UCSD-AML1 (cell line): ENCODE data around the gene KIFC1.
A peak's percentile ranks its signal among the peaks of the same experiment; 100 is the strongest.

Experiments used
- DNase-seq: peaks from one replicate; lab custom pipeline; 2025; ENCODE audit not compliant: unreplicated experiment; lab: John Stamatoyannopoulos, UW

Gene KIFC1

GRCh38 chr6:33439956-33440648 lies 48.5 kb downstream of the KIFC1 start:
- no peak for DNase-seq

- DNase-seq, result no peak
Observed at GRCh38 chr6:33440649-33441309, 49.2 kb downstream of the KIFC1 start.

GRCh38 chr6:33441457-33441856 lies 49.8 kb downstream of the KIFC1 start:
- DNase-seq, result no peak

GRCh38 chr6:33442283-33442682 lies 50.7 kb downstream of the KIFC1 start:
- no peak for DNase-seq

- DNase-seq, result no peak
Observed at GRCh38 chr6:33443025-33443424, 51.4 kb downstream of the KIFC1 start.

- no peak for DNase-seq
Observed at GRCh38 chr6:33443619-33444504, 52.2 kb downstream of the KIFC1 start.

GRCh38 chr6:33445119-33445603 lies 53.5 kb downstream of the KIFC1 start:
- no peak for DNase-seq

GRCh38 chr6:33446356-33446755 lies 54.7 kb downstream of the KIFC1 start:
- no peak for DNase-seq

GRCh38 chr6:33450434-33450833 lies 58.8 kb downstream of the KIFC1 start:
- DNase-seq, result no peak

- DNase-seq, result no peak
Observed at GRCh38 chr6:33451606-33452005, 60.0 kb downstream of the KIFC1 start.

GRCh38 chr6:33452496-33452895 lies 60.9 kb downstream of the KIFC1 start:
- no peak for DNase-seq

- DNase-seq, result no peak
Observed at GRCh38 chr6:33453393-33454008, 61.9 kb downstream of the KIFC1 start.

- peak; percentile 95 for DNase-seq
Observed at GRCh38 chr6:33454009-33454946, 62.7 kb downstream of the KIFC1 start, which contains the start of gene ZBTB9. Gene ZBTB9 (plus strand): TSS chr6:33454576. CDS start chr6:33455101, 525 bp downstream.

GRCh38 chr6:33455051-33455450 lies 63.4 kb downstream of the KIFC1 start:
- no peak for DNase-seq

- DNase-seq, result no peak
Observed at GRCh38 chr6:33456156-33456555, 64.5 kb downstream of the KIFC1 start.

GRCh38 chr6:33458676-33459075 lies 67.1 kb downstream of the KIFC1 start:
- DNase-seq, result no peak

GRCh38 chr6:33459226-33459625 lies 67.6 kb downstream of the KIFC1 start:
- no peak for DNase-seq
